MV-4-11 (cell line): ENCODE results near the gene ABCG4.
"Not testable (repeated sequence)": the region's sequence is repeated elsewhere in the genome, so short reads cannot be mapped to it uniquely, and the experiment has no call there.

ENCODE experiments used
- DNase-seq: peaks from one replicate; lab custom pipeline; 2025; lab: John Stamatoyannopoulos, UW

Gene ABCG4

DNA sequence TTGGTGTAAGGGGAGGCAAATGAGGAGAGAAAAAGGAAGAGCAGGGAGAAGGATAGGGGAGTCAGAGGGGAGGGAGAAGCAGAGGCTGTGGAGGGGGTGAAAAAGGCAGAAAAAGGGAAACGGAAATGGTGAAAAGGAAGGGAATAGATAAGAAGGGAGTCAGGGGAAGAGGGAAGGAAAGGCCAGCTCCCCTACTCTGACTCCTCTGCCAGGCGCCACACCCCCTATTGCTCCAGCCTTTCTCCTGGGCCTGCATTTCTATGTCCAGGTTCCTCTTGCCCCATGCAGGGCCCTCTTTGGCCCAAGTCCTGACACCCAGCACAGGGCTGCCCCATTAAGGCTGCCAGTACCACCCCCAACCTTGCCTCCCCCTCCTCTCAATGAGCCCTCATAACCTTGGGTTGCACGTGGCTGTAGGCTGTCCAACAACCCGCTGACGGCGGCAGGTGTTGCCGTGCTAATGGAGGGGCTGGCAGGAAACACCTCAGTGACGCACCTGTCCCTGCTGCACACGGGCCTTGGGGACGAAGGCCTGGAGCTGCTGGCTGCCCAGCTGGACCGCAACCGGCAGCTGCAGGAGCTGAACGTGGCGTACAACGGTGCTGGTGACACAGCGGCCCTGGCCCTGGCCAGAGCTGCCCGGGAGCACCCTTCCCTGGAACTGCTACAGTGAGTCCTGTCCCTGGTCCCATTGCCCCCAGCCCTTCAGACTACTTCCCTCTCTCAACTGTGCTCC is 33.0 kb downstream of the ABCG4 start:
- no peak for DNase-seq

DNA sequence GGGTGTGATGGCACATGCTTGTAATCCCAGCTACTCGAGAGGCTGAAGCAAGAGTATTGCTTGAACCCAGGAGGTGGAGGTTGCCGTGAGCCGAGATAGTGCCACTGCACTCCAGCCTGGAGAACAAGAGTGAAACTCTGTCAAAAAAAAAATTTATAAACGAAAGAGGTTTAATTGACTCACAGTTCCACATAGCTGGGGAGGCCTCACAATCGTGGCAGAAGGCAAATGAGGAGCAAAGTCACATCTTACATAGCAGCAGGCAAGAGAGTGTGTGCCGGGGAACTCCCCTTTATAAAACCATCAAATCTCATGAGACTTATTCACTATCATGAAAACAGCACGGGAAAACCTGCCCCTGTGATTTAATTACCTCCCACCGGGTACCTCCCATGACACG is 35.5 kb downstream of the ABCG4 start:
- not testable (repeated sequence) for DNase-seq

DNA sequence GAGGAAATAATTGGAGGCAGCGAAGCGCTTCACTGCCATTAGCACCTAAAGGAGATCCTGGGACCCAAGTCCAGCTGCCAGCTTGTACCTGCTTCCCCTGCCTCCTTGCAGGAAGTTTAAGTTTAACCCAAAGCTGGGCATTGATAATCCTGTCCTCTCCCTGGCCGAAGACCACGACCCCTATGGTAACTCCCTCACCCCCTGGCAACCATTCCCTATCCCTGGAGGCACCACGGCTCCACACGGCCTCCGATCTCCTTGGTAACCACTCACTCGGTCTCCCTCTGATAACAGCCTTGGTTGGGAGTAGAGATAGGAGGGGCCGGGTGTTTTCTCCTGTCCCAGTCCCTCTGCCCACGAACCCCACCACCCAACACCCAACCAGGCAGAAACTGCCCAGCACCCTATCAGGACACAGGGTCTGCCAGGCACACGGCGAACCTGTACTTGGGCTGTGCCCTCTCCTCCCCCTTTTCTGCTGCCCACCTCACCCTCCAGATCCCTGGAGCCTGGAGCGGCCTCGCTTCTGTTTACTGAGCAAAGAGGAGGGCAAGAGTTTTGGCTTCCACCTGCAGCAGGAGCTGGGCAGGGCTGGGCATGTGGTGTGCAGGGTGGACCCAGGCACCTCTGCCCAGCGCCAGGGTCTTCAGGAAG is 37.3 kb downstream of the ABCG4 start:
- DNase-seq = no peak

DNA sequence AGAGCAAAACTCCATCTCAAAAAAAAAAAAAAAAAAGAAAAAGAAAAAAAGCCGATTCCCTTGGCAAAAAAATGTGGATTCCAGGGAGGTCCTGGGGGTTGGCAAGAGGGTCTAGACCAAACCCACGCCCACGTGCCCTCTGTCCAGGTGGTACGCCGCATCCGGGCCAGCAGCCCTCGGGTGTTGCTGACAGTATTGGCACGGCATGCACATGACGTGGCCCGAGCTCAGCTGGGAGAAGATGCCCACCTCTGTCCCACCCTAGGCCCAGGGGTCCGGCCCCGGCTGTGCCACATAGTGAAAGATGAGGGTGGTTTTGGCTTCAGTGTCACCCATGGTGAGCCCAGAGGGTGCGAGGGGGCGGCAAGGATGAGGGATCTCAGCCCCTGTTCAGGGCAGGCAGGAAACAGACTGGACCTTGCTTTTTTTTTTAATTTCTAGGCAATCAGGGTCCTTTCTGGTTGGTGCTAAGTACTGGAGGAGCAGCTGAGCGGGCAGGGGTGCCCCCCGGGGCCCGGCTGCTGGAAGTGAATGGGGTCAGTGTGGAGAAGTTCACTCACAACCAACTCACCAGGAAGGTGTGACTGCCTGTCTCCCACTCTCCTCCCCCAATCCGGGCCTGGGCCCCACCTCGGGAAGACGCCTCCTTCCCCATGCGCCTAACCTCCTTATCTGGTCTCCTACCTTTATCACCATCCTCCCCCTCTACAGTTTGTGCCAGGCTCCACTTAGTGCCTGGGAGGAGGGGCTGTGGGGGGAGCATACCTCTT is 38.5 kb downstream of the ABCG4 start:
- no peak for DNase-seq

DNA sequence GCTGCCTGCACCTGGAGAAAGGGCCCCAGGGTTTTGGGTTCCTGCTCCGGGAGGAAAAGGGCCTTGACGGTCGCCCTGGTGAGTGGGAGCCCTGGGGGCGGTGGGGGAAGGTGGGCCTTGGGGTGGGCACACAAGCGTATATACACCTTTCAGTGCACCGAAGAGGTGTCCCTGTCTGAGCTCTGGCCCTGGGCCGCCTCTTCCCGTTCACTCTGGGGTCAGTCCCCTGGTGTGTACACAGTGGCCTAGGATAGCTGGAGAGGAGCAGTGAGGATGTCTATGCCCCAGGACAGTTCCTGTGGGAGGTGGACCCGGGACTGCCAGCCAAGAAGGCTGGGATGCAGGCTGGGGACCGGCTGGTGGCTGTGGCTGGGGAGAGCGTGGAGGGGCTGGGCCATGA is 39.2 kb downstream of the ABCG4 start:
- DNase-seq = no peak

DNA sequence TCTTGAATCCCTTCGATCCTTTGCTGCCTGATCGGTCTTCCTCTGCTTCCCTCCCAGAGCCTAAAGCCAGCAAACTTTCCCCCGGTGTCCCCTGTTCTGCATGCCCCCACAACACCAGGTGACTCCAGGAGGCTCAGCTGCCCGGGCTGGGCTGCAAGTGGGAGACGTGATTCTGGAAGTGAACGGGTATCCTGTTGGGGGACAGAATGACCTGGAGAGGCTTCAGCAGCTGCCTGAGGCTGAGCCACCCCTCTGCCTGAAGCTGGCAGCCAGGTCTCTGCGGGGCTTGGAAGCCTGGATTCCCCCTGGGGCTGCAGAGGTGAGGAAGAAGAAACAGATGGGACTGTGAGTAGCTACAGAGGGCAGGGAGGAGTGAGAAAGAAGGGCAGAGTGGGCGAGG is 40.0 kb downstream of the ABCG4 start:
- no peak for DNase-seq

DNA sequence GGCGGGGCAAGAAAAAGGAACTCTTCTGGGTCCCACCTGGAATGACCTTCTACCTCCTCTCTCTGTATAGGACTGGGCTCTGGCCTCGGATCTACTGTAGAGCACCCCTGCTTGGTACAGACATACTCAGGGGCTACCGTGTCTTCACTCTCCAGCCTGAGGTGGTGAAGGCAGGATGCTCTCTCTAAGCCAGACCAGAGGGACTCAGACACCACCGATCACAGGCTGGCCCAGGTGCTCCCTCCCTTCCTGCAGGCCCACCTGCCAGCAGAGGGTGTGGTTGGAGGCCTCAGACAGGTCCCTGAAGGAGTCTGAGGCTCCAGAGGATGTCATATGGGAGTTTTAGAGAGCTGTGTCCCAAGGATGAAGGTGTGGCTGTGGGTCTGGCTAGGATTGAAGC is 40.5 kb downstream of the ABCG4 start:
- DNase-seq = no peak

DNA sequence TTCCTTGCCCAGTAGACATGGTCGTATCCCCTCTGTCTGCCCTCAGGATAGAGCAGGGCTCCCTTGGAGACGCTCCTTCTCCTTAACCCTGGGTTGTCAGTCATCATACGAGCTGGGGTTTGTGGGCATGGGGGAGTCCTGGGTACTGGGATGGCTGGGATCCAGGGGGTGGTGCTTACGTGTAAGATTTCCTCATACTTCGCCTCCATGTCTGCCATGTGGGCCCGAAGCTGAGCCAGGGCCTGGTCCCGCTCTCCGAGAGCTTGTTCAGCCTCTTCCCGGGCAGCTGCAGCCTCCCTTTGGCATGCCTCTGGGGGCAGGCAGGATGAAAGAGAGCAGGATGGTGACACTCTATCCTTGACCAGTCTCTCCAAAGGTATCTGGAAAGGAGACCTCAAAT is 41.7 kb downstream of the ABCG4 start:
- DNase-seq = no peak

DNA sequence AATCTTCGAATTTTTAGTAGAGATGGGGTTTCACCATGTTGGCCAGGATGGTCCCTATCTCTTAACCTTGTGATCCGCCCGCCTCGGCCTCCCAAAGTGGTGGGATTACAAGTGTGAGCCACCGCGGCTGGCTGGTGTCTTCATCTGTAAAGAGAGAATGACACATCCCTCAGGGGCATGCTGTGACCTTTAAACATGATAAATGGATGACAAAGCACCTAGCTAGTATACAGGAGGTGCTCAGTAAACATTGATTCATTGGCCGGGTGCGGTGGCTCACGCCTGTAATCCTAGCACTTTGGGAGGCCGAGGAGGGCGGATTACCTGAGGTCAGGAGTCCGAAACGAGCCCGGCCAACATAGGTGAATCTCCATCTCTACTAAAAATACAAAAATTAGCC is 42.4 kb downstream of the ABCG4 start:
- not testable (repeated sequence) for DNase-seq

DNA sequence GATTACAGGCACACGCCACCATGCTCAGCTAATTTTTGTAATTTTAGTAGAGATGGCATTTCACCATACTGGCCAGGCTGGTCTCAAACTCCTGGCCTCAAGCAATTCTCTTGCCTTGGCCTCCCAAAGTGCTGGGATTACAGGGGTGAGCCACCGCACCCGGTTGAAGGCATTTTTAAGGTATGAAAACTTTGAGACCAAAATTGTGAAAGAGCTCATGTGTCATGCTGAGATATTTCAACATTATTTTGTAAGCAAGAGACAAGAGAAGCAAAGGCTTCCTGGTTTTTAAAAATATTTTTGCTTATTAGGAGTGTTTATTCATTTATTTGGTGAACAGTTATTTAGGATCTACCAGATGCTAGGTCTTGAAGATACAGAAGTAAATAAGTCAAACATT is 43.3 kb downstream of the ABCG4 start:
- peak; percentile 51 for DNase-seq

DNA sequence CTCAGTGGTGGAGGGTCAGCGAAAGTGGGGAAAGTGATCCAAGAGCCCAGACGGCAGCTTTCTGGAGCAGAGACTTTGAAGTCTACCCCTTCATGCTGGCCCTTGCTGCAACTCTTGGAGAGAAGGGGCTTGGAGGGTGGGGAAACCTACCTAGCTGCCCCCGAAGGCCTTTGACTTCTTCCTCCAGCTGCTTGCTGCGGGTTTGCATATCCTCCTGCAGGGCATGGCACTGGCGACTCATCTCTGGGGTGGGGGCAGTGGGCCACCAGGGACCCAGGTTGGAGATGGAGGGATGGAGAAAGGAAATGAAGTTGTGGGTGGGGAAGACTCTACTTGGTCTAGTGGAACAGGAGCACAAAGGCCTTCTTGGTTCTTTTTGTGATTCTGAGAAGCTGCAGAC is 44.1 kb downstream of the ABCG4 start:
- DNase-seq = no peak

DNA sequence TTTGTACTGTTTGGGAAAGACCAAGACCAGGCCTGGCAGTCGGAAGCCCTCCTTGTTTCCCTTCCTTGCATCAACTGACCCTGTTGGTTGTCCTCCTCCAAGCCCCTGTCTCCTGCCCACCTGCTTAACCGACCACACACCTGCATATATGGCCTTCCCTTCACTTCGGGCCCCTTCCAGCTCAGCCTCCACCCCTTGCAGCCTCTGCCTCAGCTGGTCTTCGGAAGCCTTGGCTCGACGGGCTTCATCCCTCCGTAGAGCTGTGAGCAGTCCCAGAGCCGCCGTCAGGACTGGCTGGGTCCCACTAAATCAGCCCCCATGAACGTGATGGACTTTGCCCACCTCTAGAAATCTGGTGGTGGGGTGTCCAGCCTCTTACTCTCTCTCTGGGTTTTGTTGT is 44.8 kb downstream of the ABCG4 start:
- DNase-seq = no peak

DNA sequence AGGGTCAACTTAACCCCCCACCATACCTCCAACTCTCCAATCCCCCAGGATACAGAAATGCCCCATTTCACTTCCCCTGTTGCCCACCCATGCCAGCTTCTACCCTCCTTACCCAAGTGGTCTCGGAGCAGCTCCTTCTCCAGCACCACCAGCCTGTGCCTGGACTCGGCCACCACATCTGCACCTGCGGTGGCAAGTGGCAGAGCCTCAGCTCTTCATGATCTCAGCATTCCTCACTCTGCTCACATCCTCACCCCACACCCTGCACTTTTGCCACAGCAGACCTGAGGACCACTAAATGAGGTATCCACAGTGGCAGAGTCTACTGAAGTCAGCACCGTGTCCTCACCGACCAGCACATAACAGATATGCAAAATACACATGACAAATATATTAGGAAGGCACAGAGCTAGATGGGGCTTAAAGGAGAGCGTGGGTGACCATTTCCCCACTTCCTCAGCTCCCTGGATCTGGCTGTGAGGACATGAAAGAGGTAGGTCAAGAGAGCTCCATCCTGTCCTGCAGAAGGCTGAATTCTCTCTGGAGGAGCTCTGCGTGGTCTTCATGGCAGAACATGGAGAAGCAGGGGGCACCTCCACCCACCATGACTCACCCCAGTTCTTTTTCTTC is 46.1 kb downstream of the ABCG4 start:
- no peak for DNase-seq

DNA sequence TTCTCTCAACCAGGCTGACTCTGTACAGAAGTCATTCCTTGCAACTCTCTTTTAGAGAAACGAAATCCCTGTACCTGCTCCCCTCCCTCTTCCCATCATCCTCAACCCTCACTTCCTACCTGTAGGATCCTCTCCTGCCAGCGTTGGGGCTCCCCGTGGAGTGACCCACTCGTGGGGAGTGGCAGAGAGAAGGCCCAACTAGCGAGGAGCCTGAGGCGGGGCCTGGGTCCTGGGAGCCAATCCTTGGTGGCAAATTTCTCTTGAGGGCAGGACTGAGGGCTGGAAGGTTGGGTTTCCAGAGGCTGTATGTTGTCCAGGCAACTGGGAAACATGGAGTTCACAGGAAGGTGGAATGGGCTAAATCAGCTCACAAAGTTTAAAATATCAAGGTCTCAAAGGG is 46.8 kb downstream of the ABCG4 start:
- DNase-seq = no peak

DNA sequence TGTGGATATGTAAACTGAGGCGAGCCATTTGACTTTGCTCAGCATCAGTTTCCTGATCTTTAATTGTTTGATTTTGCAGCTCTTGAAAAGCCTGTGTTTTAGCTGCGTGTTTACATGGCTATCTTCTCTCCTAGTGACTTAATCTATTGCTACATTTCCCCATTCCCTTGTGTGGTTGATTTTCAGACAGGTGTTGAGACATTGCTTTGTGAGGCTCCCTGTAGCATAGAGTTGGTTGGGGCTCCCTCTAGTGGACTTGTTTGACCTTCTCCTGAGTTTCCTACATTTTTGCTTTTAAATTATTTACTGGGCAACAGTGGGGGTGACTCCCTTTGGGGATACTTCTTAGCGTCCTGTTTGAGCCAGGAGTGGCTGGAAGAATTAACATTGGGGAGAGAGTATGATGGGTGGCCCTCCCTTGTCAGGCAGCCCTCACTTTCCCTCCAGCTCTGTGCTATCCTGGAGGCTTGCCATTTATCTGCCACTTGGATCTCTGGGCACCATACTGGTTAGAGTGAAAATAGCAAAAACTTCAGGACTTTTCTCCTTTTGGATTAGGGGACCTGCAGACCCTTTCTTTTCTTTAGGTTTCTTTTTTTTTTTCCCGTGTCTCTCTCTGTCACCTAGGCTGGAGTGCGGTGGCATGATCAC is 48.1 kb downstream of the ABCG4 start:
- DNase-seq = peak; percentile 88

DNA sequence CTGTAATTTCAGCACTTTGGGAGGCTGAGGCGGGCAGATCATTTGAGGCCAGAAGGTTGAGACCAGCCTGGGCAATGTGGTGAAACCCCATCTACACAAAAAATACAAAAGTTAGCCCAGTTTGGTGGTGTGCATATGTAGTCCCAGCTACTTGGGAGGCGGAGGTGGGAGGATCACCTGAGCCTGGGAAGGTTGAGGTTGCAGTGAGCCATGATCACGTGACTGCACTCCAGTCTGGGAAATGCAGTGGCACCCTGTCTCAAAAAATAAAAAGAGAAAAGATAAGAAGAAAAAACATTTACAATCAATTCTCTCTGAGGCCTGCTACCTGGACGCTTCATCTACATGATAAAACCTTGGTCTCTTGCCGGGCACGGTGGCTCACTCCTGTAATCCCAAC is 50.1 kb downstream of the ABCG4 start:
- no peak for DNase-seq

DNA sequence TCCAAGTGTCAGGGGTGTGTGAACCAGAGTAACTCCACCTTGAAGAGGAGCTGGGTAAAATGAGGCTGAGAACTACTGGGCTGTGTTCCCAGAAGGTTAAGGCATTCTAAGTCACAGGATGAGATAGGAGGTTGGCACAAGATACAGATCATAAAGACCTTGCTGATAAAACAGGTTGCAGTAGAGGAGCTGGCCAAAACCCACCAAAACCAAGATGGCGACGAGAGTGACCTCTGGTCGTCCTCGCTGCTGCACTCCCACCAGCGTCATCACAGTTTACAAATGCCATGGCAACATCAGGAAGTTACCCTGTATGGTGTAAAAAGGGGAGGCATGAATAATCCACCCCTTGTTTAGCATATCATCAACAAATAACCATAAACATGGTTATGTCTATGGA is 52.4 kb downstream of the ABCG4 start:
- not testable (repeated sequence) for DNase-seq

DNA sequence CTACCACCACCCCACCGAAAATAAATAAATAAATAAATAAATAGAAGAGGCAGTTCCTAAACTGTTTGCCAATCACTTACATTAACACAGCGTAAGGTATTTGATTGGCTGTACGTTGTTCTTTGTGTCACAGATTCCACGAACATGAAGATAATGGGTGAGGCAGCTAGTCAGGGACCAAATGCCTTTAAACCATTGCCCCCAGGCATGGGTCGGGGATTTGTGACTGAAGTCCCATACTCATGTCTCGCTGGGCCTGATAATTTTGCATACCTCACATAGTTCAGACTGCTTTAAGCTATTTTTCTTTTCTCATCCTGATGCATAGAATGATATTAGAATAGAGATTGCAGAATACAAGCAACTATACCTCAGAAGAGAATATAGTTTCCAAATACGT is 53.7 kb downstream of the ABCG4 start:
- no peak for DNase-seq

DNA sequence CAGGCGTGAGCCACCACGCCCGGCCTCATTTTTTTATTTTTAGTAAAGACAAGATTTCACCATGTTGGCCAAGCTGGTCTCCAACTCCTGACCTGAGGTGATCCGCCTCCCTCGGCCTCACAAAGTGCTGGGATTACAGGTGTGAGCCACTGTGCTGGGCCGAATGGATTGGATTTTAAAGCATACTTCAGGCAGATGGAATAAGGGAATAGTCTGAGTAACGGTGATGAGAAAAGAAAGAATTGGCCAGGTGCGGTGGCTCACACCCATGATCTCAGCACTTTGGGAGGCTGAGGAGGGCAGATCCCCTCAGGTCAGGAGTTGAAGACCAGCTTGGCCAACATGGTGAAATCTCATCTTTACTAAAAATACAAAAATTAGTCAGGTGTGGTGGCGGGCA is 55.2 kb downstream of the ABCG4 start:
- no peak for DNase-seq

DNA sequence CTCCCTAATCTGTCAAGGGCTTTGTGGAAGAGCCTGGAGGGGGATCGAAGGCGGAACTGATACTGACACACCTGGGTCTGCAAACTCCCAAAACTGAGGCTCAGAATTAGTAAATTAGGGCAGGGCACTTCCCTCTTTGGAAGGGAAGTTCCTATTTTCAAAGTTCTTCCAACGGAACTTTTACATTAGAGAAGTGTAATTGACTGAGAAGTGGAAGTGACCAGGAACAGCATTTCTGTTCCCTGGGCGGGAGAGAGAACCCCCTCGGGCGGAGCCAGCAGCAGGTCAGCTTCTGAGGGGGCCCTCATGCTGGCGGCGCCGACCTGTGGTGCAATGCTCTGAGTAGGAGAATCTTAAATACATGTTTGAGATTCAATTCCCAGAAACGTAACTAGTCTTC is 56.2 kb downstream of the ABCG4 start:
- DNase-seq = peak; percentile 92

DNA sequence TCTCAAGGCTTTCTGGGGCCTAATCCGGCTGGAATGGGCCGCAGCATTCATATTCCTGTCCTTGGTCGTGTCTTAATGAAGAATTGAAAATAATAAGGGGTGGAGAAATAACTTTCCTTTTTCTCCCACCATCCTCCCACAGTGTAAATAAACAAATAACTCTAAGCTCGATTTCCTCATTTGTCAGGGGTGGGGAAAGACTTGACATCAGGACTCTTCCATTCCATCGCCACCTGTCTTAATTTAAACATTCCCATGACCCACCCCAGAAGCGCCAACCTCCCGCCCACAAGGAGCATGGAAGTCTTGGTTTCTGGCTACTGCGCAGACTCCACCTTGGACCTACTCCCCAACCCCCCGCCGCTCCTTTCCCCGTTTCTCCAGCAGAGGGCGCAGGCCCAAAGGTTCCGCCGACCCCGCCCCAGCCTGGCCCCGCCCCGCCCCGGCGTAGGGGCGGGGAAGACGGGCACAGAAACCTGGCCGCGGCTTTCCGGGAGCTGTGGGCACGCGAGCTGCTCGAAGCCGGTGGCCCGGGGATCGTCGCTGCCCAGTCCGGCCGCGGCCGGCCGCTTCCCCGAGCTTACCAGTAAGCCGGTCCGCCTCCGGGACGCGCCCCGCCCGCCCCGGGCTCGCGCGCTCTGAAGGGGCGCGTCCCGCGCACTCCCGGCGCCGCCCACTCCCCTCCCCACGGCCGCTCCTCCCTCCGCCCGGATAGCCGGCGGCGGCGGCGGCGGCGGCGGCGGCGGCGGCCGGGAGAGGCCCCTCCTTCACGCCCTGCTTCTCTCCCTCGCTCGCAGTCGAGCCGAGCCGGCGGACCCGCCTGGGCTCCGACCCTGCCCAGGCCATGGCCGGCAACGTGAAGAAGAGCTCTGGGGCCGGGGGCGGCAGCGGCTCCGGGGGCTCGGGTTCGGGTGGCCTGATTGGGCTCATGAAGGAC is 57.0 kb downstream of the ABCG4 start, which contains the start of gene CBL:
Gene CBL, plus strand, starts transcription at position 766 of the 937 bp plus-strand sequence. Its CDS starts 79 bp downstream, at position 845.
- DNase-seq = peak; percentile 73
